ENCODE data around the gene SIL1. TPM values are rescaled to one million over a fixed set of nuclear protein-coding genes. Genes with fewer than 3 reads are reported as not detected.
A peak's percentile ranks its signal among the peaks of the same experiment; 100 is the strongest.
"Not testable (repeated sequence)": the region's sequence is repeated elsewhere in the genome, so short reads cannot be mapped to it uniquely, and the experiment has no call there.

SIL1 gene
- total RNA-seq, 2 donors from 2014 or later: 24.4 to 27.0 TPM

DNA sequence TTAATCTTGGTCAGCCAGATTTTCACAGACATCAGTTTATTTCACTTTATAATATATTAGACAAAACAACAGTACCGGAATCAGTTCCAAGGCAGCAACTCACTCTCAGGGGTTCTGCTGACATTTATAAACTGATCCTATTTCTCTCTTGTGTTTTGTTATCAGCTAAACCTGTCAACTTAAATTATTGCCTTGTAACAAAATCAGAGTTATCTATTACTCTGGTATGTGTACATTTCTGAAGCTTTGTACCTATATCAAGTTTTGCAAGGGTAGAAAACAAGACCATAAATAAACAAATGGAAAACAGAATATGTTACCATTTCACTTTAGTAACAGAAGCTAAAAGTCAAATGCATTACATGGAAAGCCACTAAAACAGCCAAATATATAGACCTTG is 122.1 kb downstream of the SIL1 start:
- peaks cover 5% of the 10 kb centered on the region for H3K4me1 Mint-ChIP-seq
- no peak overlapping the region for H3K27ac Mint-ChIP-seq
- no peaks in the 10 kb centered on the region for H3K27me3 Mint-ChIP-seq
- no peaks in the 10 kb centered on the region for H3K9me3 Mint-ChIP-seq
- H3K36me3 Mint-ChIP-seq (ENCODE audit: low read depth): no peaks in the 10 kb centered on the region
- no peak overlapping the region for H3K4me3 Mint-ChIP-seq
- no peak for ATAC-seq (replicated peaks)

- Mint-ChIP-seq H3K27ac (no peak overlapping the region), H3K4me3 (no peak overlapping the region), H3K27me3 (no peaks in the 10 kb centered on the region), H3K4me1 (peaks cover 5% of the 10 kb centered on the region), H3K36me3 (ENCODE audit: low read depth) (no peaks in the 10 kb centered on the region), H3K9me3 (no peaks in the 10 kb centered on the region)
- ATAC-seq (replicated peaks): no peak
These were observed 122.8 kb downstream of the SIL1 start for GRCh38 chr5:139075066-139076050.

DNA sequence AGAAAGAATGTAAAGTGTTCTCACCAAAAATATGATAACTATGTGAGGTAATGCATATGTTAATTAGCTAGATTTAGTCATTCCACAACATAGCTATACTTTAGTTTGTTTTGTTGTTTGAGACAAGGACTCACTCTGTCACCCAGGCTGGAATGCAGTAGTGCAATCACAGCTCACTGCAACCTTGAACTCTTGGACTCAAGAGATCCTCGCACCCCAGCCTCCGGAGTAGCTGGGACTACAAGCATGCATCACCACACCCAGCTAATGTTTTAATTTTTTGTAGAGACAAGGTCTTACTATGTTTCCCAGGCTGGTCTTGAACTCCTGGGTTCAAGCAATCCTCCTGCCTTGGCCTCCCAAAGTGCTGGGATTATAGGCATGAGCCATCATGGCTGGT is 124.2 kb downstream of the SIL1 start:
- H3K27ac Mint-ChIP-seq; H3K36me3 Mint-ChIP-seq (ENCODE audit: low read depth); H3K4me1 Mint-ChIP-seq; H3K4me3 Mint-ChIP-seq; H3K9me3 Mint-ChIP-seq; H3K27me3 Mint-ChIP-seq; ATAC-seq (replicated peaks): not testable (repeated sequence)

- no peaks in the 10 kb centered on the region for H3K9me3 Mint-ChIP-seq
- no peaks in the 10 kb centered on the region for H3K36me3 Mint-ChIP-seq (ENCODE audit: low read depth)
- H3K4me3 Mint-ChIP-seq: peak overlapping the region; percentile 11
- ATAC-seq (replicated peaks): peak; percentile 56
- H3K27ac Mint-ChIP-seq: peak overlapping the region; percentile 40
- H3K4me1 Mint-ChIP-seq: peaks cover 8% of the 10 kb centered on the region
- no peaks in the 10 kb centered on the region for H3K27me3 Mint-ChIP-seq
These were observed 129.5 kb downstream of the SIL1 start for GRCh38 chr5:139068494-139069151.

DNA sequence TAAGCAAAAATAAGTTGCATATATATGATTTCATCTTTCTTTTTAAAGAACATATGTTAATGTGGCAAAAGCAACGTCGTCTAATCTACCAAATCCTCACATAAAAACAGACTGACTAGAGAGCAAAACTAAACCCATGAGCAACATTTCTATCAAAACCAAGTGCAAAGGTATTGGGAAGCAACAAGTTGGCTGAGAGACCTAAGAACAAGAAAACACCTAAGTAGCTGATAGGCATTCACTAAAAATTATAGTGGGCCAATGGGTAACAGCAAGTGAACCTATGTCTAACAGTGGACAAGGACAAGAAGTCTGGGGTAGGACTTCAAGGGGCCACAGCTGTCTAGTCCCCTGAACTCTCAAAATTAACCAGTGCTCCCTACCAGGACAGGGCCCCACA is 130.1 kb downstream of the SIL1 start:
- Mint-ChIP-seq H3K4me3 (peak overlapping the region; percentile 11), H3K4me1 (peaks cover 8% of the 10 kb centered on the region), H3K27ac (peak overlapping the region; percentile 40), H3K27me3 (no peaks in the 10 kb centered on the region), H3K9me3 (no peaks in the 10 kb centered on the region), H3K36me3 (ENCODE audit: low read depth) (no peaks in the 10 kb centered on the region)
- ATAC-seq (replicated peaks): no peak

DNA sequence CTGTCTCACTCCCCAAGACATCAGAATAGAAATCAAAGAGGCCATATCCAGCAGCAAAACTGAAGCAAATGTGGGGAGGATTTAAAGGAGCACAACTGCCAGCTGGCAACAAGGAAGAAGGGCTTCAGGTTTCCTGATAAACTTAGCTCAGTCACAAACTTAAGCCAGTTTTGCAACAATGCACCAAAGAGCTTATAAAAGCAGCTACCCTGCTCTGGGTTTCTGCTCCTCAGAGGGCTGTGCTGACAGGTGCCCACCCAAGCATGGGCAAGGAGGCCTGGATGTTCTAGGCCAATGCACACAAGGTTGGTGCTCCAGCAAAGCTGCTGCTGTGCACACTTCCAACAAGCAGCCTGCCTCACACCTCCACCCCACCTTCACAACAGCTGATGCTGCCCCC is 132.9 kb downstream of the SIL1 start:
- Mint-ChIP-seq H3K27ac (no peak overlapping the region), H3K9me3 (no peaks in the 10 kb centered on the region), H3K27me3 (no peaks in the 10 kb centered on the region), H3K36me3 (ENCODE audit: low read depth) (no peaks in the 10 kb centered on the region), H3K4me1 (peaks cover 8% of the 10 kb centered on the region), H3K4me3 (no peak overlapping the region)
- no peak for ATAC-seq (replicated peaks)

GRCh38 chr5:139064613-139065012 is 133.6 kb downstream of the SIL1 start:
- Mint-ChIP-seq H3K9me3 (no peaks in the 10 kb centered on the region), H3K4me3 (no peak overlapping the region), H3K4me1 (peaks cover 8% of the 10 kb centered on the region), H3K36me3 (ENCODE audit: low read depth) (no peaks in the 10 kb centered on the region), H3K27me3 (no peaks in the 10 kb centered on the region), H3K27ac (no peak overlapping the region)
- no peak for ATAC-seq (replicated peaks)

DNA sequence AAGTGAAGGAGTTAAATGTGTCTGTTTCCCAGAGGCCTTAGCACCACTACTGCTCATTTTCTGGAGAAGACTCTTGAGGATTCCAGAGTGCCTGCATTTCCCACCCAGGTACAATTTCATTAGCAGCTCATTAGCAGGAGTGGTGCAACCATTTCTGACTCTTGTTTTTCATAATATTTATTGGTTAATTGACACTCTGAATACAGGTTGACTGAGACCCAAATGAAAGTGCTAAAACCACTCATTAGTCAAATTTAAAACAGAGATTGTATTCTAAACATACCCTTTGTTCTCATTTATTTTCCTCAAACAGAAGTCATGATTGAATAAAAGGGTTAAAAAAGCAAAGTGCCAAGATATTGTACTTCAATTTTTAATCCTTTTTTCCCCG is 134.5 kb downstream of the SIL1 start:
- H3K27me3 Mint-ChIP-seq: no peaks in the 10 kb centered on the region
- peaks cover 8% of the 10 kb centered on the region for H3K4me1 Mint-ChIP-seq
- H3K36me3 Mint-ChIP-seq (ENCODE audit: low read depth): no peaks in the 10 kb centered on the region
- H3K9me3 Mint-ChIP-seq: no peaks in the 10 kb centered on the region
- H3K4me3 Mint-ChIP-seq: no peak overlapping the region
- no peak for ATAC-seq (replicated peaks)
- peak overlapping the region; percentile 44 for H3K27ac Mint-ChIP-seq

- peaks cover 4% of the 10 kb centered on the region for H3K4me1 Mint-ChIP-seq
- H3K36me3 Mint-ChIP-seq (ENCODE audit: low read depth): no peaks in the 10 kb centered on the region
- H3K27me3 Mint-ChIP-seq: no peaks in the 10 kb centered on the region
- no peak for ATAC-seq (replicated peaks)
- H3K9me3 Mint-ChIP-seq: no peaks in the 10 kb centered on the region
- H3K27ac Mint-ChIP-seq: peak overlapping the region; percentile 44
- H3K4me3 Mint-ChIP-seq: no peak overlapping the region
These were observed 135.1 kb downstream of the SIL1 start for GRCh38 chr5:139062910-139063663.

DNA sequence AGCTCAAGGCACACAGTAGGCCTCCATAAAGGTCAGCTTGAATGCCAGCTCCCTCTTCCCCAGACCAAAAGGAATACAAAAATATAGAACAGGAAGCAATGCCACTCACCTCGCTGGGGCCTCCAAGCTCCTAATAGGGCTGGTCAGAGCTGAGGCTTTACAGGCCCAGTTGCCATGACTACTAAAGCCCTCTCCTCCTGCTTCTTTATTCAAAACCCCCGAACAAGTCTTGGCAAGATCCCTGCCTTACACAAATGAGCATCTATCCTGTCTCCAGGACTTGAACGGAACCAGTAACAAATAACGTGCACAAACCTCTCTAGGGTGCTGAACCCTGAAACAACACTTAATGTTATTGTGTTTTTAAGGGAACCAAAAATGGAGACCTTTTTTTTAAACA is 136.3 kb downstream of the SIL1 start:
- peak overlapping the region; percentile 39 for H3K27ac Mint-ChIP-seq
- H3K27me3 Mint-ChIP-seq: no peaks in the 10 kb centered on the region
- no peaks in the 10 kb centered on the region for H3K36me3 Mint-ChIP-seq (ENCODE audit: low read depth)
- no peaks in the 10 kb centered on the region for H3K4me1 Mint-ChIP-seq
- no peak overlapping the region for H3K4me3 Mint-ChIP-seq
- H3K9me3 Mint-ChIP-seq: no peaks in the 10 kb centered on the region
- ATAC-seq (replicated peaks): no peak

- no peak overlapping the region for H3K4me3 Mint-ChIP-seq
- H3K27ac Mint-ChIP-seq: peak overlapping the region; percentile 39
- H3K27me3 Mint-ChIP-seq: no peaks in the 10 kb centered on the region
- ATAC-seq (replicated peaks): no peak
- H3K36me3 Mint-ChIP-seq (ENCODE audit: low read depth): no peaks in the 10 kb centered on the region
- no peaks in the 10 kb centered on the region for H3K9me3 Mint-ChIP-seq
- no peaks in the 10 kb centered on the region for H3K4me1 Mint-ChIP-seq
These were observed 136.9 kb downstream of the SIL1 start for GRCh38 chr5:139061274-139061673.

GRCh38 chr5:139058121-139058520 is 140.0 kb downstream of the SIL1 start:
- Mint-ChIP-seq H3K4me1 (no peaks in the 10 kb centered on the region), H3K36me3 (ENCODE audit: low read depth) (no peaks in the 10 kb centered on the region), H3K27me3 (no peaks in the 10 kb centered on the region), H3K27ac (no peak overlapping the region), H3K9me3 (no peaks in the 10 kb centered on the region), H3K4me3 (no peak overlapping the region)
- no peak for ATAC-seq (replicated peaks)

GRCh38 chr5:139057045-139057939 is 140.9 kb downstream of the SIL1 start:
- ATAC-seq (replicated peaks); H3K27ac Mint-ChIP-seq; H3K36me3 Mint-ChIP-seq (ENCODE audit: low read depth); H3K4me1 Mint-ChIP-seq; H3K4me3 Mint-ChIP-seq; H3K9me3 Mint-ChIP-seq; H3K27me3 Mint-ChIP-seq: not testable (repeated sequence)

DNA sequence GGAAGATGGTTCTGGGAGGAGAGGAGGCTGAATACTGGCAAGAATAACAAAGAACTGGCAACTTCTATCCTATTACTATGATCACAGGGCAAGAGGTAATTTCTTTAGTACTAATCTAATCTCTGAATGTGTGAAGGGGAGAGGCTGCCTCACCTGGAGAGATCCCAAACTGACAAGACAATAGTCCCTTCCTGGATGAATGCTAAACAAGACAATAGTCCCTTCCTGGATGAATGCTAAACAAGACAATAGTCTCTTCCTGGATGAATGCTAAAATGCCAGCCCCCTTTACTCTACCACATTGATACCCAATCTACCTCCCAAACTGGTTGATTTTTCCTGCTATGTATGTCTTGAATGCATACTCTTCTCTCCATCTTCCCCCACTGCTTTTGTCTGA is 145.2 kb downstream of the SIL1 start:
- H3K4me3 Mint-ChIP-seq: no peak overlapping the region
- no peaks in the 10 kb centered on the region for H3K9me3 Mint-ChIP-seq
- H3K4me1 Mint-ChIP-seq: no peaks in the 10 kb centered on the region
- no peak for ATAC-seq (replicated peaks)
- H3K27ac Mint-ChIP-seq: no peak overlapping the region
- no peaks in the 10 kb centered on the region for H3K27me3 Mint-ChIP-seq
- peaks cover 17% of the 10 kb centered on the region for H3K36me3 Mint-ChIP-seq (ENCODE audit: low read depth)
